ENCODE measurements around the gene SNX25.

SNX25 gene

GRCh38 chr4:185217408-185217975 is 8.1 kb downstream of the SNX25 start:
- Histone ChIP-seq H3K36me3 (ENCODE audit: control insufficient read depth, insufficient read depth, low read length) (no peaks in the 10 kb centered on the region), H3K27me3 (ENCODE audit: control insufficient read depth, insufficient read depth, low read length, poor library complexity, severe bottlenecking) (no peaks in the 10 kb centered on the region), H3K4me1 (ENCODE audit: control insufficient read depth, insufficient read depth, low read length) (no peaks in the 10 kb centered on the region), H3K4me3 (ENCODE audit: insufficient read depth, low read depth, low read length) (no peak overlapping the region), H3K27ac (ENCODE audit: insufficient read depth, low read depth, low read length, poor library complexity, severe bottlenecking) (no peak overlapping the region), H3K9me3 (ENCODE audit: control insufficient read depth, low read length) (no peaks in the 10 kb centered on the region)
- 93 to 95% methylated on average over 6 of the region's 6 CpGs for WGBS, 2 experiments

- no peak overlapping the region for H3K4me3 ChIP-seq (ENCODE audit: insufficient read depth, low read depth, low read length)
- H3K4me1 ChIP-seq (ENCODE audit: control insufficient read depth, insufficient read depth, low read length), result no peaks in the 10 kb centered on the region
- no peak overlapping the region for H3K27ac ChIP-seq (ENCODE audit: insufficient read depth, low read depth, low read length, poor library complexity, severe bottlenecking)
- WGBS, 2 experiments, result 91 to 94% methylated on average over 2 of the region's 2 CpGs
- no peaks in the 10 kb centered on the region for H3K27me3 ChIP-seq (ENCODE audit: control insufficient read depth, insufficient read depth, low read length, poor library complexity, severe bottlenecking)
- H3K36me3 ChIP-seq (ENCODE audit: control insufficient read depth, insufficient read depth, low read length), result no peaks in the 10 kb centered on the region
- no peaks in the 10 kb centered on the region for H3K9me3 ChIP-seq (ENCODE audit: control insufficient read depth, low read length)
Measured at GRCh38 chr4:185218312-185218711, 8.9 kb downstream of the SNX25 start.

GRCh38 chr4:185219551-185220344 is 10.3 kb downstream of the SNX25 start:
- no peaks in the 10 kb centered on the region for H3K4me1 ChIP-seq (ENCODE audit: control insufficient read depth, insufficient read depth, low read length)
- no peak overlapping the region for H3K4me3 ChIP-seq (ENCODE audit: insufficient read depth, low read depth, low read length)
- H3K27ac ChIP-seq (ENCODE audit: insufficient read depth, low read depth, low read length, poor library complexity, severe bottlenecking), result no peak overlapping the region
- H3K27me3 ChIP-seq (ENCODE audit: control insufficient read depth, insufficient read depth, low read length, poor library complexity, severe bottlenecking), result no peaks in the 10 kb centered on the region
- 87 to 93% methylated on average over 3 of the region's 3 CpGs for WGBS, 2 experiments
- H3K9me3 ChIP-seq (ENCODE audit: control insufficient read depth, low read length), result no peaks in the 10 kb centered on the region
- H3K36me3 ChIP-seq (ENCODE audit: control insufficient read depth, insufficient read depth, low read length), result no peaks in the 10 kb centered on the region

- H3K4me1 ChIP-seq (ENCODE audit: control insufficient read depth, insufficient read depth, low read length), result no peaks in the 10 kb centered on the region
- WGBS, 2 experiments, result 97 to 98% methylated on average over 2 of the region's 2 CpGs
- H3K27ac ChIP-seq (ENCODE audit: insufficient read depth, low read depth, low read length, poor library complexity, severe bottlenecking), result no peak overlapping the region
- no peak overlapping the region for H3K4me3 ChIP-seq (ENCODE audit: insufficient read depth, low read depth, low read length)
- no peaks in the 10 kb centered on the region for H3K27me3 ChIP-seq (ENCODE audit: control insufficient read depth, insufficient read depth, low read length, poor library complexity, severe bottlenecking)
- H3K9me3 ChIP-seq (ENCODE audit: control insufficient read depth, low read length), result no peaks in the 10 kb centered on the region
- no peaks in the 10 kb centered on the region for H3K36me3 ChIP-seq (ENCODE audit: control insufficient read depth, insufficient read depth, low read length)
Measured at GRCh38 chr4:185221491-185221890, 12.1 kb downstream of the SNX25 start.

DNA sequence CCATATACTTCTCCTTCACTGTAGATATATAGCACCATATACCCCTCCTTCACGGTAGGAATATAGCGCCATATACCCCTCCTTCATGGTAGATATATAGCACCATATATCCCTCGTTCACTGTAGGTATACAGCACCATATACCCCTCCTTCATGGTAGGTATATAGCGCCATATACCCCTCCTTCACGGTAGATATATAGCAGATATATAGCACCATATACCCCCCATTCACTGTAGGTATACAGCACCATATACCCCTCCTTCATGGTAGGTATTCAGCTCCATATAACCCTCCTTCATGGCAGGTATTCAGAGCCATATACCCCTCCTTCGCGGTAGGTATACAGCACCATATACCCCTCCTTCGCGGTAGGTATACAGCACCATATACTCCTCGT is 12.5 kb downstream of the SNX25 start:
- H3K27ac ChIP-seq (ENCODE audit: insufficient read depth, low read depth, low read length, poor library complexity, severe bottlenecking), result no peak overlapping the region
- H3K27me3 ChIP-seq (ENCODE audit: control insufficient read depth, insufficient read depth, low read length, poor library complexity, severe bottlenecking), result no peaks in the 10 kb centered on the region
- no peak overlapping the region for H3K4me3 ChIP-seq (ENCODE audit: insufficient read depth, low read depth, low read length)
- no peaks in the 10 kb centered on the region for H3K36me3 ChIP-seq (ENCODE audit: control insufficient read depth, insufficient read depth, low read length)
- H3K9me3 ChIP-seq (ENCODE audit: control insufficient read depth, low read length), result no peaks in the 10 kb centered on the region
- 39 to 40% methylated on average over 6 of the region's 10 CpGs for WGBS, 2 experiments
- no peaks in the 10 kb centered on the region for H3K4me1 ChIP-seq (ENCODE audit: control insufficient read depth, insufficient read depth, low read length)

DNA sequence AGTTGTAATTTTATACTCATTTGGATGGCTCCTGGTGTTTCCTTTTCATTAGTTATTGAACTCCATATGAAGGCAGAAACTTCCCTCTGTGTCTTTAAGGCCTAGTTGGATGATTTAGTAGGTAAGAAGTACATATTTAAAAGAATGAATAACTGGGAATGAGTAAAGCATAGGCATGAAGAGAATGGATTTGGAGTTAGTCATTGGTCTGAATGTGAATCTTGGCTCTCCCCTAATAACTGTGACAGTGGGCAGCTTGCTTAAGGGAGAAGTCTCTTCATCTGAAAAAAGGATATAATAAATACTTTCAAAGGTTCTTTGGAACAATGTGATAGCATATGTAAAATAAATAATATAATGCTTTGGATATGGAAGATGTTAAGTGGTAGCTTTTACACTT is 13.2 kb downstream of the SNX25 start:
- Histone ChIP-seq H3K27ac (ENCODE audit: insufficient read depth, low read depth, low read length, poor library complexity, severe bottlenecking) (no peak overlapping the region), H3K4me3 (ENCODE audit: insufficient read depth, low read depth, low read length) (no peak overlapping the region), H3K4me1 (ENCODE audit: control insufficient read depth, insufficient read depth, low read length) (no peaks in the 10 kb centered on the region), H3K36me3 (ENCODE audit: control insufficient read depth, insufficient read depth, low read length) (no peaks in the 10 kb centered on the region), H3K9me3 (ENCODE audit: control insufficient read depth, low read length) (no peaks in the 10 kb centered on the region), H3K27me3 (ENCODE audit: control insufficient read depth, insufficient read depth, low read length, poor library complexity, severe bottlenecking) (no peaks in the 10 kb centered on the region)

- H3K27me3 ChIP-seq (ENCODE audit: control insufficient read depth, insufficient read depth, low read length, poor library complexity, severe bottlenecking), result no peaks in the 10 kb centered on the region
- no peaks in the 10 kb centered on the region for H3K4me1 ChIP-seq (ENCODE audit: control insufficient read depth, insufficient read depth, low read length)
- H3K27ac ChIP-seq (ENCODE audit: insufficient read depth, low read depth, low read length, poor library complexity, severe bottlenecking), result no peak overlapping the region
- H3K4me3 ChIP-seq (ENCODE audit: insufficient read depth, low read depth, low read length), result no peak overlapping the region
- H3K9me3 ChIP-seq (ENCODE audit: control insufficient read depth, low read length), result no peaks in the 10 kb centered on the region
- no peaks in the 10 kb centered on the region for H3K36me3 ChIP-seq (ENCODE audit: control insufficient read depth, insufficient read depth, low read length)
Measured at GRCh38 chr4:185224597-185224996, 15.2 kb downstream of the SNX25 start.

- WGBS, 2 experiments, result 90 to 96% methylated on average over 6 of the region's 6 CpGs
- Histone ChIP-seq H3K4me1 (ENCODE audit: control insufficient read depth, insufficient read depth, low read length) (no peaks in the 10 kb centered on the region), H3K27me3 (ENCODE audit: control insufficient read depth, insufficient read depth, low read length, poor library complexity, severe bottlenecking) (no peaks in the 10 kb centered on the region), H3K4me3 (ENCODE audit: insufficient read depth, low read depth, low read length) (no peak overlapping the region), H3K27ac (ENCODE audit: insufficient read depth, low read depth, low read length, poor library complexity, severe bottlenecking) (no peak overlapping the region), H3K9me3 (ENCODE audit: control insufficient read depth, low read length) (no peaks in the 10 kb centered on the region), H3K36me3 (ENCODE audit: control insufficient read depth, insufficient read depth, low read length) (no peaks in the 10 kb centered on the region)
Measured at GRCh38 chr4:185225940-185226339, 16.5 kb downstream of the SNX25 start.

- 69 to 80% methylated on average over 4 of the region's 4 CpGs for WGBS, 2 experiments
Measured at GRCh38 chr4:185227131-185227551, 17.7 kb downstream of the SNX25 start.

DNA sequence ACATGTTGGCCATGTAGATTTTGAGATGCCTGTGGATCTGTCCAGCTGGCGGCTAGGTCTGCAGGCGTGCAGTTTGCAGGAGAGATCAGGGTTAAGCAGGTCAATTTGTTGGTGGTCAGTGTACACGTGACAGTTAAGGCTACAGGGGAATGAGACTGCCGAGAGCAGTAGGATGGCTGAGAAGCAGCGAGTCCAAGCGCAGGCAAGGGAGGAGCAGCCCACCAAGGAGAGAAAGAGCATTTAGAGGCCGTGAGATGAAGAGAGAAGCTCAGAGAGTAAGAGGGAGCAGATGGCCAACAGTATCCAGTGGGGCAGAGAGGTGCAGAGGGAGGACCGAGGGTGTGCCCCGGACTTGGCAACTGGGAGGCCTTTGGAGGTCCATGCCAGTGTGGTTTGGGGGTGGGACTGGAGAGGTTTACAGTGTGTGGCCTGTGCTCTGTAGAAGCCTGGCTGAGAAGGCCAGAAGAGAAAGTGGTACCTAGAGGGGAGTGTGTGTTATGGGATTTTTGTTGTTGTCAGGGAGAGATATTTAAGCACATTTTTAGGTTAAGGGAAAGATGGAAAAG is 18.4 kb downstream of the SNX25 start:
- Histone ChIP-seq H3K36me3 (ENCODE audit: control insufficient read depth, insufficient read depth, low read length) (no peaks in the 10 kb centered on the region), H3K4me3 (ENCODE audit: insufficient read depth, low read depth, low read length) (no peak overlapping the region), H3K4me1 (ENCODE audit: control insufficient read depth, insufficient read depth, low read length) (no peaks in the 10 kb centered on the region), H3K27ac (ENCODE audit: insufficient read depth, low read depth, low read length, poor library complexity, severe bottlenecking) (no peak overlapping the region), H3K27me3 (ENCODE audit: control insufficient read depth, insufficient read depth, low read length, poor library complexity, severe bottlenecking) (no peaks in the 10 kb centered on the region), H3K9me3 (ENCODE audit: control insufficient read depth, low read length) (no peaks in the 10 kb centered on the region)
- WGBS, 2 experiments, result 94% methylated on average over 9 of the region's 9 CpGs

More at GRCh38 chr4:185227131-185227551, 17.7 kb downstream of the SNX25 start:
- Histone ChIP-seq H3K9me3 (ENCODE audit: control insufficient read depth, low read length) (no peaks in the 10 kb centered on the region), H3K27me3 (ENCODE audit: control insufficient read depth, insufficient read depth, low read length, poor library complexity, severe bottlenecking) (no peaks in the 10 kb centered on the region), H3K27ac (ENCODE audit: insufficient read depth, low read depth, low read length, poor library complexity, severe bottlenecking) (no peak overlapping the region), H3K36me3 (ENCODE audit: control insufficient read depth, insufficient read depth, low read length) (no peaks in the 10 kb centered on the region), H3K4me1 (ENCODE audit: control insufficient read depth, insufficient read depth, low read length) (no peaks in the 10 kb centered on the region), H3K4me3 (ENCODE audit: insufficient read depth, low read depth, low read length) (no peak overlapping the region)
